GM12878 (cell line): ENCODE measurements around the gene CARS2. TPM values are rescaled to one million over a fixed set of nuclear protein-coding genes. Genes with fewer than 3 reads are reported as not detected.

ENCODE experiments used
- ATAC-seq: fragments of 200-7000 bp; cut with Tn5 transposase; 3 replicates; pipeline ENCODE4 v1.9.1; 2020; ENCODE audit warnings: mild to moderate bottlenecking, moderate library complexity
- BruUV-seq: library from RNA; stranded (reverse); fragments of 400-500 nt; replicated peaks from 2 replicates; lab custom pipeline; 2021; lab: Mats Ljungman, UMichigan
- CTCF ChIA-PET: fragments of 300-600 bp; sonication (Branson Sonifier 250); formaldehyde crosslinking; extraction: SDS; loops from one replicate; lab custom pipeline; 2021; ENCODE audit warnings: inconsistent platforms; lab: Yijun Ruan, JAX
- POLR2A ChIA-PET: fragments of 350-600 bp; formaldehyde crosslinking; extraction: SDS; loops from one replicate; lab custom pipeline; 2021; ENCODE audit warnings: inconsistent platforms; lab: Charles Lee
- RAD21 ChIA-PET: fragments of 300-600 bp; sonication (Branson Sonifier 250); formaldehyde crosslinking; loops from one replicate; lab custom pipeline; 2023; ENCODE audit warnings: antibody characterized with exemption; ENCODE audit not compliant: unreplicated experiment; lab: Charles Lee
- SMC1A ChIA-PET: fragments of 300-600 bp; sonication (Branson Sonifier 250); formaldehyde crosslinking; loops from one replicate; lab custom pipeline; 2023; ENCODE audit not compliant: unreplicated experiment, uncharacterized antibody; lab: Charles Lee
- DNase-seq: peaks from one replicate; pipeline ENCODE4 v3.0.0-alpha.2; 2011; ENCODE audit warnings: low read depth, low spot score
- FAIRE-seq: peaks from 3 replicates; lab custom pipeline; 2011; peaks lifted over from hg19 to GRCh38; lab: Jason Lieb, UNC
- H2AFZ ChIP-seq: 2 replicates; pipeline ENCODE4 v1.6.0; 2011; ENCODE audit warnings: low read depth, low read length, control low read depth; ENCODE audit not compliant: control insufficient read depth
- H3K27ac ChIP-seq: 2 replicates; pipeline ENCODE4 v1.5.1; 2011; ENCODE audit warnings: control low read depth; ENCODE audit not compliant: control insufficient read depth, insufficient read depth
- H3K27me3 ChIP-seq, 2 experiments: replicated peaks in 1 of 2; 2 replicates each; pipeline versions ENCODE4 v1.6.0 to v1.6.1; 2011; ENCODE audit warnings: low read length in 1 of 2; ENCODE audit not compliant: control insufficient read depth in 2 of 2, insufficient read depth in 2 of 2
- H3K36me3 ChIP-seq, 2 experiments: 2 replicates each; pipeline ENCODE4 v1.5.1; 2011; ENCODE audit warnings: low read length in 1 of 2; ENCODE audit not compliant: control insufficient read depth in 2 of 2, insufficient read depth in 2 of 2
- H3K4me1 ChIP-seq: 2 replicates; pipeline ENCODE4 v1.6.1; 2011; ENCODE audit warnings: mild to moderate bottlenecking, low read length, moderate library complexity, mixed read lengths; ENCODE audit not compliant: control insufficient read depth, insufficient read depth
- H3K4me2 ChIP-seq: 2 replicates; pipeline ENCODE4 v1.6.0; 2011; ENCODE audit warnings: control low read depth; ENCODE audit not compliant: control insufficient read depth, insufficient read depth
- H3K4me3 ChIP-seq: fragments of 200-600 bp; sonication (generic); 2 replicates; pipeline ENCODE4 v1.5.1; 2016
- H3K79me2 ChIP-seq: 2 replicates; pipeline ENCODE4 v1.6.0; 2011; ENCODE audit warnings: low read length; ENCODE audit not compliant: control insufficient read depth, insufficient read depth
- H3K9ac ChIP-seq: 2 replicates; pipeline ENCODE4 v1.8.0; 2011; ENCODE audit warnings: low read length, control low read depth, mixed read lengths; ENCODE audit not compliant: control insufficient read depth, insufficient read depth
- H3K9me3 ChIP-seq: replicated peaks from 3 replicates; pipeline ENCODE4 v1.5.1; 2011; ENCODE audit warnings: mild to moderate bottlenecking, low read length; ENCODE audit not compliant: control insufficient read depth, insufficient read depth
- H4K20me1 ChIP-seq: 2 replicates; pipeline ENCODE4 v1.6.0; 2011; ENCODE audit not compliant: control insufficient read depth, insufficient read depth
- POLR2A ChIP-seq: IDR thresholded peaks from 2 replicates; pipeline ENCODE4 v1.6.1; 2011; ENCODE audit warnings: low read depth, mild to moderate bottlenecking, low read length
- TCF7 ChIP-seq: IDR thresholded peaks from 2 replicates; pipeline ENCODE4 v1.6.1; 2014; ENCODE audit warnings: antibody characterized with exemption, borderline replicate concordance
- WGBS: methylation state at CpG from one replicate; pipeline ENCODE4 v1.1.6; 2016; ENCODE audit warnings: low lambda C conversion rate; ENCODE audit not compliant: insufficient replicate concordance, insufficient coverage; ENCODE audit errors: missing lambda C conversion rate; 5-methylcytosine and 5-hydroxymethylcytosine counted together
- in situ Hi-C: fragments of 300-500 bp; cut with MboI; formaldehyde crosslinking; loops from 9 replicates; pipeline ENCODE4 v1.14.3; 2018; ENCODE audit warnings: mixed read lengths
- intact Hi-C: fragments of 100-400 bp; cut with micrococcal nuclease; formaldehyde crosslinking; loops from one replicate; pipeline ENCODE4 v1.14.2; 2022; ENCODE audit not compliant: unreplicated experiment
- polyA plus RNA-seq, 11 experiments: library from polyadenylated mRNA; depleted of rRNA in 4 of 11; unstranded in 6 of 11; stranded (reverse) in 5 of 11; fragments of >200 nt; fragmentation: Nextera tagmentation in 4 of 11; fragmentation: Illumina TruSeq in 1 of 11; extraction: Ambion mirVana in 4 of 11; extraction: Trizol in 1 of 11; gene quantifications; 1 replicate in 1 of 11; 2 replicates in 10 of 11; pipeline versions ENCODE4 v1.2.1 to v1.2.3, GENCODE V29; 2011 to 2016; ENCODE audit warnings: inconsistent platforms in 2 of 11, missing spikeins in 2 of 11, low read depth in 1 of 11
- total RNA-seq, 4 experiments: library from RNA; depleted of rRNA in 3 of 4; stranded (reverse); fragments of >200 nt in 3 of 4; fragmentation: Illumina TruSeq in 1 of 4; extraction: Trizol in 1 of 4; gene quantifications; 2 replicates each; pipeline versions ENCODE4 v1.2.1 to v1.2.3, GENCODE V29; 2013 to 2021
- TF ChIP-seq, protein P1 (sequence below): IDR thresholded peaks from 2 replicates; pipeline ENCODE4 v1.6.1; 2012; ENCODE audit warnings: mild to moderate bottlenecking, low read depth, low read length
- TF ChIP-seq, protein P2 (sequence below): IDR thresholded peaks from 2 replicates; pipeline ENCODE4 v1.6.1; 2011; ENCODE audit warnings: borderline replicate concordance, low read depth, mild to moderate bottlenecking, moderate library complexity, low read length; ENCODE audit not compliant: insufficient read depth, poor library complexity, severe bottlenecking
- TF ChIP-seq, protein P3 (sequence below): fragments of 450-650 bp; IDR thresholded peaks from 2 replicates; pipeline ENCODE4 v1.6.1; 2017; ENCODE audit warnings: mild to moderate bottlenecking, moderate library complexity

Gene CARS2
- total and polyA plus RNA-seq, 10 of the 15 experiments (the other 5 are each of a cell fraction or from before 2014, with no cell fraction given): 4.2 to 101 (median 61.5) TPM

DNA sequence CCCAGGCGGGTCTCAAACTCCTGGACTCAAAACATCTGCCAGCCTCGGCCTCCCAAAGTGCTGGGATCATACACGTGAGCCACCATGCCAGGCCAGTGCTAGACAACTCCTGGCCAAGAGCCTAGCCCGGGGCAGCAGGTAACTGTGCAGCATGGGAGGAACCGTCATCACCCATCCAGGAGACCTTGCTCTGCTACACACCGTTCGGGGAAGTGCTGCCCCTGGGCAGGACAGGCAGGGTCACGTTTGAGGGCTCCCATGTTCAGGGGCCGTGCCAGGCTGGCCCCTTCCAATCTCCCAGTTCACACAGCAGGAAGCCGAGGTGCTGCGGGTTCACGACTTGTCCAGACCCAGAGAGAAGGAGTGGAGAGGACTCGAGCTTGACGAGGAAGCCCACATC is 55.5 kb downstream of the CARS2 start (continued):
- TF ChIP-seq, protein P1, sequence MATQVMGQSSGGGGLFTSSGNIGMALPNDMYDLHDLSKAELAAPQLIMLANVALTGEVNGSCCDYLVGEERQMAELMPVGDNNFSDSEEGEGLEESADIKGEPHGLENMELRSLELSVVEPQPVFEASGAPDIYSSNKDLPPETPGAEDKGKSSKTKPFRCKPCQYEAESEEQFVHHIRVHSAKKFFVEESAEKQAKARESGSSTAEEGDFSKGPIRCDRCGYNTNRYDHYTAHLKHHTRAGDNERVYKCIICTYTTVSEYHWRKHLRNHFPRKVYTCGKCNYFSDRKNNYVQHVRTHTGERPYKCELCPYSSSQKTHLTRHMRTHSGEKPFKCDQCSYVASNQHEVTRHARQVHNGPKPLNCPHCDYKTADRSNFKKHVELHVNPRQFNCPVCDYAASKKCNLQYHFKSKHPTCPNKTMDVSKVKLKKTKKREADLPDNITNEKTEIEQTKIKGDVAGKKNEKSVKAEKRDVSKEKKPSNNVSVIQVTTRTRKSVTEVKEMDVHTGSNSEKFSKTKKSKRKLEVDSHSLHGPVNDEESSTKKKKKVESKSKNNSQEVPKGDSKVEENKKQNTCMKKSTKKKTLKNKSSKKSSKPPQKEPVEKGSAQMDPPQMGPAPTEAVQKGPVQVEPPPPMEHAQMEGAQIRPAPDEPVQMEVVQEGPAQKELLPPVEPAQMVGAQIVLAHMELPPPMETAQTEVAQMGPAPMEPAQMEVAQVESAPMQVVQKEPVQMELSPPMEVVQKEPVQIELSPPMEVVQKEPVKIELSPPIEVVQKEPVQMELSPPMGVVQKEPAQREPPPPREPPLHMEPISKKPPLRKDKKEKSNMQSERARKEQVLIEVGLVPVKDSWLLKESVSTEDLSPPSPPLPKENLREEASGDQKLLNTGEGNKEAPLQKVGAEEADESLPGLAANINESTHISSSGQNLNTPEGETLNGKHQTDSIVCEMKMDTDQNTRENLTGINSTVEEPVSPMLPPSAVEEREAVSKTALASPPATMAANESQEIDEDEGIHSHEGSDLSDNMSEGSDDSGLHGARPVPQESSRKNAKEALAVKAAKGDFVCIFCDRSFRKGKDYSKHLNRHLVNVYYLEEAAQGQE: no peak
- TF ChIP-seq, protein P2, sequence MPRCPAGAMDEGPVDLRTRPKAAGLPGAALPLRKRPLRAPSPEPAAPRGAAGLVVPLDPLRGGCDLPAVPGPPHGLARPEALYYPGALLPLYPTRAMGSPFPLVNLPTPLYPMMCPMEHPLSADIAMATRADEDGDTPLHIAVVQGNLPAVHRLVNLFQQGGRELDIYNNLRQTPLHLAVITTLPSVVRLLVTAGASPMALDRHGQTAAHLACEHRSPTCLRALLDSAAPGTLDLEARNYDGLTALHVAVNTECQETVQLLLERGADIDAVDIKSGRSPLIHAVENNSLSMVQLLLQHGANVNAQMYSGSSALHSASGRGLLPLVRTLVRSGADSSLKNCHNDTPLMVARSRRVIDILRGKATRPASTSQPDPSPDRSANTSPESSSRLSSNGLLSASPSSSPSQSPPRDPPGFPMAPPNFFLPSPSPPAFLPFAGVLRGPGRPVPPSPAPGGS: no peak
- TF ChIP-seq POLR2A (no peak), TCF7 (no peak)

DNA sequence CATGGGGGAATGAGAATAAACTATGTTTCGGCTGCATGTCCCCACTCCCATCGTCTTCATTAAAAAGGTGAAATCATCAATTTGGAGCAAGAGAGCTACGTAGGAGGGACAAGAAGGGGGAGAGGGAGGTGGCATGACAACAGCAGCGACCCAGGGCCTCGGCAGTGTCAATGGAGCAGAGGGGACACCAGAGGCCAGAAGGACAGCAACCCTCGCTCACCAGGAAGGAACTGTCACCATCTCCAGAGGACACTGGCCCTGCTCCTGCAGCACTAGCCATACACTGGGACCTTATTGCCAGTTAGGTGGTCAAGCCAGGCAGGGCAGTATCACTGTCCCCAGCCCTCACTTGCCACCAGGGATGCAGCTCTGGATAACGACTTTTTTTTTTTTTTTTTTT is 56.4 kb downstream of the CARS2 start:
- Histone ChIP-seq H4K20me1 (no peaks in the 10 kb centered on the region), H3K9ac (no peak overlapping the region), H3K27me3 (no peaks in the 10 kb centered on the region), H3K79me2 (no peaks in the 10 kb centered on the region; the same call in 1 of the 2 replicates), H3K27ac (no peak overlapping the region), H3K36me3 (peaks cover 17 to 29% of the 10 kb centered on the region in 2 experiments), H3K9me3 (no peaks in the 10 kb centered on the region), H3K4me1 (peaks cover 19% of the 10 kb centered on the region), H3K4me2 (no peak overlapping the region), H2AFZ (no peak overlapping the region), H3K4me3 (no peak overlapping the region)
- TF ChIP-seq, protein P3, sequence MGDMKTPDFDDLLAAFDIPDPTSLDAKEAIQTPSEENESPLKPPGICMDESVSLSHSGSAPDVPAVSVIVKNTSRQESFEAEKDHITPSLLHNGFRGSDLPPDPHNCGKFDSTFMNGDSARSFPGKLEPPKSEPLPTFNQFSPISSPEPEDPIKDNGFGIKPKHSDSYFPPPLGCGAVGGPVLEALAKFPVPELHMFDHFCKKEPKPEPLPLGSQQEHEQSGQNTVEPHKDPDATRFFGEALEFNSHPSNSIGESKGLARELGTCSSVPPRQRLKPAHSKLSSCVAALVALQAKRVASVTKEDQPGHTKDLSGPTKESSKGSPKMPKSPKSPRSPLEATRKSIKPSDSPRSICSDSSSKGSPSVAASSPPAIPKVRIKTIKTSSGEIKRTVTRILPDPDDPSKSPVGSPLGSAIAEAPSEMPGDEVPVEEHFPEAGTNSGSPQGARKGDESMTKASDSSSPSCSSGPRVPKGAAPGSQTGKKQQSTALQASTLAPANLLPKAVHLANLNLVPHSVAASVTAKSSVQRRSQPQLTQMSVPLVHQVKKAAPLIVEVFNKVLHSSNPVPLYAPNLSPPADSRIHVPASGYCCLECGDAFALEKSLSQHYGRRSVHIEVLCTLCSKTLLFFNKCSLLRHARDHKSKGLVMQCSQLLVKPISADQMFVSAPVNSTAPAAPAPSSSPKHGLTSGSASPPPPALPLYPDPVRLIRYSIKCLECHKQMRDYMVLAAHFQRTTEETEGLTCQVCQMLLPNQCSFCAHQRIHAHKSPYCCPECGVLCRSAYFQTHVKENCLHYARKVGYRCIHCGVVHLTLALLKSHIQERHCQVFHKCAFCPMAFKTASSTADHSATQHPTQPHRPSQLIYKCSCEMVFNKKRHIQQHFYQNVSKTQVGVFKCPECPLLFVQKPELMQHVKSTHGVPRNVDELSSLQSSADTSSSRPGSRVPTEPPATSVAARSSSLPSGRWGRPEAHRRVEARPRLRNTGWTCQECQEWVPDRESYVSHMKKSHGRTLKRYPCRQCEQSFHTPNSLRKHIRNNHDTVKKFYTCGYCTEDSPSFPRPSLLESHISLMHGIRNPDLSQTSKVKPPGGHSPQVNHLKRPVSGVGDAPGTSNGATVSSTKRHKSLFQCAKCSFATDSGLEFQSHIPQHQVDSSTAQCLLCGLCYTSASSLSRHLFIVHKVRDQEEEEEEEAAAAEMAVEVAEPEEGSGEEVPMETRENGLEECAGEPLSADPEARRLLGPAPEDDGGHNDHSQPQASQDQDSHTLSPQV: no peak
- RAD21 ChIA-PET: no interaction called here
- intact Hi-C loops: no loop called here
- ATAC-seq: no peak
- SMC1A ChIA-PET: interaction anchor here (1.6 kb wide), 1 partner anchor 169 kb away, joined by 3 read pairs; no protein-coding TSS in a partner anchor
- POLR2A ChIA-PET: interaction anchor here (0.6 kb wide), 1 partner anchor 34 kb away, joined by 9 read pairs; the partner anchor contains the start of gene NAXD
- CTCF ChIA-PET: interaction anchor here (1.1 kb wide), 1 partner anchor 9 kb away, joined by 3 read pairs; no protein-coding TSS in a partner anchor
- BruUV-seq: no TSS peak
- in situ Hi-C loops: no loop called here
- no peak for FAIRE-seq
- DNase-seq: no peak
- WGBS: 93% methylated on average over 7 of the region's 7 CpGs
